ENCODE results near the gene TFAP2D.

The TFAP2D gene

GRCh38 chr6:50716899-50717509 is 3.7 kb downstream of the TFAP2D start:
- POLR2A ChIA-PET = no interaction called here
- CTCF ChIA-PET = interaction anchor here (1.4 kb wide), 1 partner anchor 40 kb away, joined by 4 read pairs; no protein-coding TSS in a partner anchor
- TF ChIP-seq CTCF (IDR thresholded peaks at IDR 0.05; ENCODE audit: control extremely low read depth, extremely low read depth, low read depth, missing control alignments) = no peak
- DNase-seq (ENCODE audit: extremely low spot score) = no peak

DNA sequence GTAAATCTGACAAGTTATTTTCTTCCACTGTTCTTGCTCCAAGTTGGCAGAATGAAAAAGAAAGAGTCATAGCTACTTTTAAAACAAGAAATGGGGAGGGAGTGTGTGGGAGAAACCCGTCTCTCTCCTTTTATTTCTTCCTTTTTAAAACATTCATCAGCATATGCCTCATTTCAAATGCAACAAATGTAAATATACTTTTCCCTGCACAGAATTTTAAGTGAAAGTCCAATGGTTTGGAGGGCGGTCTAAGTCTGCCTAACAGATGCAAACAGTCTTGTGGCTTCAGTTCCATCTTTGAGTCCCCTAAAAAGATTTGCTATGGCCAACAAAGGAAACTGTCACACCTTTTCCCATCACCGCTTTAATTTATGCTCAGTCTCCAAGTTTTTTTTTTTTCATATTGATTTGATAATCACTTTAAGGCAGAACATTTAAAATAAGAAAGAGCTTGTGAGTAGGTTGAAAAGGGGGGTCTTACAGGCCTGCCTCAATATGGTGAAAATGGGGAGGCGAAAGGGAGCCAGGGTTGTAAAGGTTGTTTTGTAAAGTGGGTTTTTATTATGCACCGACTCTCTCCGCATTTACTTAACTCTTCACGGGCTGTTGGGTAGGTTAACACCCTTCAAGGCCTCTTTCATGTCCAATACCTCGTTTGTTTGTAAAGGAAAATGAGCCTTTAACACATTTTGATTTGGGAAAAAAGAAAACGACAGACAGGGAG is 4.6 kb downstream of the TFAP2D start:
- POLR2A ChIA-PET = no interaction called here
- CTCF ChIA-PET = interaction anchor here (1.4 kb wide), 1 partner anchor 40 kb away, joined by 4 read pairs; no protein-coding TSS in a partner anchor
- TF ChIP-seq CTCF (IDR thresholded peaks at IDR 0.05; ENCODE audit: control extremely low read depth, extremely low read depth, low read depth, missing control alignments) = no peak
- DNase-seq (ENCODE audit: extremely low spot score) = no peak

GRCh38 chr6:50718566-50718965 is 5.2 kb downstream of the TFAP2D start:
- CTCF ChIA-PET = interaction anchor here (1.4 kb wide), 1 partner anchor 41 kb away, joined by 4 read pairs; no protein-coding TSS in a partner anchor

DNA sequence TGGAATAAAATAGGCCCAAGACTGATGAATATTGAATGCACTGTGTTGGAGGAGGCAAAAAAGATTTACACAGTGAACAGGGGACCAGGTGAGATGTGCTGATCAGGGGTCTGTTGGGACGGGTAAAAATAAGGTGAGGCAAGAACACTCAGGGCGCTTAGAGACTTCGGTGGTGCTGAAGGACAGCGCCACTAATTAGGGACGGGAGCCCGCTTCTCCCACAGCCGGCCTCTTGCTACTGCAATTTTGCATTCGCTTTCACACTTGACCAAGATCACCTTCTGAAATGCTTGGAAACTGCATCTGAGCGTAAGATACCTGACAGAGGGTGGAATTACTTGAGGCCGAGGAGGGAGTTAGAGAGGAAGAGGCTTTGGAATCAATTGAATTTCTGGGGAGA is 7.3 kb downstream of the TFAP2D start:
- ChIA-PET CTCF (no interaction called here), POLR2A (no interaction called here)
- DNase-seq (ENCODE audit: extremely low spot score) = no peak
- no peak for TF ChIP-seq CTCF (IDR thresholded peaks at IDR 0.05; ENCODE audit: control extremely low read depth, extremely low read depth, low read depth, missing control alignments)

More at GRCh38 chr6:50718566-50718965, 5.2 kb downstream of the TFAP2D start:
- POLR2A ChIA-PET = no interaction called here
- TF ChIP-seq CTCF (IDR thresholded peaks at IDR 0.05; ENCODE audit: control extremely low read depth, extremely low read depth, low read depth, missing control alignments) = no peak
- DNase-seq (ENCODE audit: extremely low spot score) = no peak

- no peak for DNase-seq (ENCODE audit: extremely low spot score)
- ChIA-PET POLR2A (no interaction called here), CTCF (no interaction called here)
- no peak for TF ChIP-seq CTCF (IDR thresholded peaks at IDR 0.05; ENCODE audit: control extremely low read depth, extremely low read depth, low read depth, missing control alignments)
Observed at GRCh38 chr6:50721978-50722377, 8.7 kb downstream of the TFAP2D start.

GRCh38 chr6:50722829-50723554 is 9.7 kb downstream of the TFAP2D start:
- POLR2A ChIA-PET = no interaction called here
- DNase-seq (ENCODE audit: extremely low spot score) = no peak
- CTCF ChIA-PET = no interaction called here
- TF ChIP-seq CTCF (IDR thresholded peaks at IDR 0.05; ENCODE audit: control extremely low read depth, extremely low read depth, low read depth, missing control alignments) = no peak

All from GM10248 (cell line).